AG04449 (cell line): ENCODE measurements around the gene ASB1.

Experiments
- CTCF ChIA-PET: fragments of 350-600 bp; formaldehyde crosslinking; extraction: SDS; loops from one replicate; lab custom pipeline; 2021; ENCODE audit warnings: antibody characterized with exemption; lab: Yijun Ruan, JAX
- POLR2A ChIA-PET: fragments of 400-600, 350-600 bp; formaldehyde crosslinking; extraction: SDS; loops from one replicate; lab custom pipeline; 2020; ENCODE audit warnings: antibody characterized with exemption, inconsistent platforms; lab: Yijun Ruan, JAX
- DNase-seq: peaks from one replicate; pipeline ENCODE4 v3.0.0-alpha.2; 2010; ENCODE audit warnings: low read depth, low spot score
- H3K4me3 ChIP-seq: 2 replicates; pipeline ENCODE4 v1.5.1; 2011; ENCODE audit warnings: low read depth, mild to moderate bottlenecking, control low read depth, low read length
- CTCF ChIP-seq: IDR thresholded peaks from one replicate; pipeline ENCODE4 v1.5.1; 2011; ENCODE audit warnings: mild to moderate bottlenecking, moderate library complexity, low read length, control low read depth, inconsistent platforms; ENCODE audit not compliant: insufficient read depth; ENCODE audit errors: missing control alignments

Gene ASB1

GRCh38 chr2:238415036-238415764 lies 11.5 kb upstream of the ASB1 start:
- ChIA-PET CTCF (interaction anchor here (1.1 to 1.4 kb wide), 2 partner anchors 58 to 371 kb away, joined by 3 to 4 read pairs; no protein-coding TSS in a partner anchor), POLR2A (no interaction called here)
- no peak for DNase-seq
- no peak for TF ChIP-seq CTCF
- H3K4me3 ChIP-seq: no peak overlapping the region

DNA sequence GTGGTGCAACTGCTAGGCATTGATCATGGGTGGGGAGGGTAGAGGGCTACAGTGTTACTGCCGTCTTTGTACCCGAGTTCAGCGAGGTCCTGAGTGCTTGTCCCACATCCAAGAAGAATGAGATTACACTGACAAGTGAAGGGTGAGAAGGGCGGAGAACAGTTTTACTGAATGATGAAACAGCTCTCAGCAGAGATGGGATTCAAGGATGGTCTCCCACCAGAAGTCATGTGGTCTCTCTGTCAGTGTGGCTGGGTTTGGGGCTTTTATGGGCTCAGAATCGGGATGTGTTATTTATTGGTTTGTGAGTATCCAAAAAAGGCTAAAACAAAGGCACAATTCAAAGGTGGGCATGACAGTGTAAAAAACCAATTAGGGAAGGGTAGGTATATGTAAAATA lies 10.8 kb upstream of the ASB1 start:
- TF ChIP-seq CTCF: no peak
- DNase-seq: no peak
- ChIA-PET POLR2A (no interaction called here), CTCF (interaction anchor here (1.4 kb wide), 1 partner anchor 58 kb away, joined by 4 read pairs; no protein-coding TSS in a partner anchor)
- no peak overlapping the region for H3K4me3 ChIP-seq

DNA sequence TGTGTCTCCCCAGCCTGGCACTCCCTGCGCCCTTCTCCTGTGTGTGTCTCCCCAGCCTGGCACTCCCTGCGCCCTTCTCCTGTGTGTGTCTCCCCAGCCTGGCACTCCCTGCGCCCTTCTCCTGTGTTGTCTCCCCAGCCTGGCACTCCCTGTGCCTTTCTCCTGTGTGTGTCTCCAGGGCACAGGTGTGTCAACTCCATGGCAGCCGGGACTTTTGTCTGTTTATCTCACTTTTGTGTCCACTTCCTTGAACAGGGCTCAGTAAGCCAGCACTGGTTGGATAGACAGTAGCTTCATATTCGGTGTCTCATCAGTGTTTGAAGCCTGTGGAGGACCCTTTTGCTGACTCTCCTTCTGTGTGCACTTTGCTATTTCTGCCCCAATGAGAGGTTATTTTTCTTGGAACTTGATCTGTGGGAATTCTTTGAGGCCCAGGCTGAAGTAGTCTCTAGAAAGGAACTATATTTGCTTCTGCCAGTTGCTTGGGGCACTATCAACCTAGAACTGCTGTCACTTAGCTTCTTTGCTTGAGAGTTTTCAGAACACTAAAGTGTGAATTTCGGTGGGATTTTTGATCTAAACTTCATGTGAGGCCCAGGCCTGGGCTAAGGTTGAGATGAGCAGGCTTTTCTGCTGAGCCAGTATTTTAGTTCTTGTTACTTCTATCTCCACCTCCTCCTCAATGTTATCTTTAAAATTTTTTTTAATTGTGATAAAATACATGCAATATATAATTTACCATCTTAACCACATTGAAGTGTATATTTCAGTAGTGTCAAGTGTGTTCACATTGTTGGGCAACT lies 8.3 kb upstream of the ASB1 start:
- no peak for TF ChIP-seq CTCF
- ChIA-PET POLR2A (no interaction called here), CTCF (interaction anchor here (1.2 kb wide), 2 partner anchors 12 to 48 kb away, joined by 3 to 4 read pairs; no protein-coding TSS in a partner anchor)
- H3K4me3 ChIP-seq: no peak overlapping the region
- DNase-seq: no peak

- no peak for TF ChIP-seq CTCF
- no peak for DNase-seq
- ChIA-PET POLR2A (no interaction called here), CTCF (interaction anchor here (1.2 kb wide), 2 partner anchors 12 to 49 kb away, joined by 3 to 4 read pairs; no protein-coding TSS in a partner anchor)
- H3K4me3 ChIP-seq: no peak overlapping the region
Observed at GRCh38 chr2:238418999-238419546, 7.7 kb upstream of the ASB1 start.

DNA sequence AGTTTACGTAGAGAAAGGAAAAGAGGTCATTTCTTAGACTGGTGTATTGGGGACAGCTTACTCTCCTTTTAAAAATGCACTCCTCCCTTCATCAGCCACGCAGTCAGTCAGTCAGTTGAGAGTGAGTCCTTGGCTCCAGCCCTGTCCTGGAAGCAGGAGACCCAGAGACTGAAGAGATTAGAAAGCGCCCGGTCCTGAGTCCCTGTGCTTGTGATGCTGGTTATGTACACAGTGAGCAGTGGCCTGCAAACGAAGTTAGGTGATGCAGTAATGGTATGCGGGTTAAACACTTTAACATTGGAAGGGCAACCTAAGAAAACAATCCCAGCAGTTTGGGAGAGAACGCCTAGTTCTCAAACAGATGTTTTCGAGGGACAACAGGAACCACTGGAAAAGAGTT lies 6.3 kb upstream of the ASB1 start:
- POLR2A ChIA-PET: interaction anchor here (0.8 kb wide), 1 partner anchor 13 kb away, joined by 3 read pairs; no protein-coding TSS in a partner anchor
- H3K4me3 ChIP-seq: no peak overlapping the region
- DNase-seq: no peak
- no peak for TF ChIP-seq CTCF
- CTCF ChIA-PET: no interaction called here
